ENCODE results near the gene STX7.

The STX7 gene

DNA sequence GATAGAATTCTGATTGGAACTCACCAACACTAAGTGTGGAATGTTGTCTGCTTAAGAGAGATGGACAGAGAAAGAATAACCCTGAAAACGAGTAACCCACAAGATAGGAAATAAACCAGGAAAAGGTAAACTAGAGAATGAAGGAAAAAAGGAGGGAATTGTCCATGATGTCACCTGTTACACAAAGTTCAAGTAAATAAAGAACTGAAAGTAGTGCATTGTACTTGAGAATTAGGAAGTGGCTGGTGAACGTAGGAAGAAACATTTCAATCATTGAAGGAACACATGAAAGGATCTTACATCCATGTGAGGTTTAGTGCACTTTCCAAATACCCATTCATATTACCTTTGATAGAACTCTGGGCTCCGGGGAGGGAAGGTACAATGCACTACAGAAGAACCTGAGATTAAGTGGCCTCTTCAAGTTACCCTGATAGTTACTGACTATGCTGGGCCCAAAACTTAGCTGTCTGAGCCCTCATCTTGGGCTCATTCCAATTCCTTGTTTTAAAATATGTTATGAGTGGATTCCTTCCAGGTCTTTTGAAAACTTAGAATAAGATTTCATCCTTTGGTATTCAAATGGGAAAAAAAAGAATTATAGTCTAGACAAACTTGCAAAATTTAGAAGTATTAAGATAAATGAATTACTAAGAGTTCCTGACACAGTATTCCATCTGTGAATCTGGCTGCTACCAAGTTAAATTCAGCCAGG, 1.1 kb upstream of the STX7 start:
- WGBS, 2 donors (ENCODE audit: extremely low coverage in 2 of 2, insufficient read length in 2 of 2, insufficient replicate concordance in 1 of 2) = no CpG with 5 or more reads among the region's 3 CpGs
- Histone ChIP-seq H3K4me1 (ENCODE audit: control insufficient read depth in 2 of 2, insufficient read depth in 1 of 2, low read depth in 1 of 2, low read length in 2 of 2) (peaks cover 1 to 4% of the 10 kb centered on the region in 2 donors), H4K8ac (ENCODE audit: low read depth, low read length) (no peak overlapping the region), H3K23ac (ENCODE audit: low read depth, low read length, poor library complexity) (no peak overlapping the region), H3K4me3 (ENCODE audit: low read length in 2 of 2) (no peak overlapping the region), H3K9me3 (replicated peaks in 1 of 2; ENCODE audit: control insufficient read depth in 2 of 2, insufficient read depth in 1 of 2, low read depth in 1 of 2, low read length in 2 of 2) (no peaks in the 10 kb centered on the region), H3K9ac (ENCODE audit: low read depth, low read length, poor library complexity) (no peak overlapping the region), H3K14ac (ENCODE audit: low read length) (no peak overlapping the region), H3K27me3 (ENCODE audit: control insufficient read depth in 3 of 3, insufficient read depth in 3 of 3, low read depth in 1 of 3, low read length in 3 of 3) (peaks cover 0 to 37% (median 0%) of the 10 kb centered on the region in 3 experiments), H2BK12ac (ENCODE audit: low read length) (no peak overlapping the region), H3K36me3 (replicated peaks in 1 of 2; ENCODE audit: control insufficient read depth in 2 of 2, insufficient read depth in 2 of 2, low read length in 2 of 2) (no peaks in the 10 kb centered on the region), H3K18ac (ENCODE audit: low read length) (no peak overlapping the region), H3K27ac (replicated peaks; ENCODE audit: low read length) (no peak overlapping the region), H2BK120ac (ENCODE audit: low read depth, low read length) (no peak overlapping the region), H4K91ac (ENCODE audit: low read depth, low read length, poor library complexity) (no peak overlapping the region), H2BK5ac (ENCODE audit: low read length) (no peak overlapping the region), H2BK15ac (ENCODE audit: low read length) (no peak overlapping the region), H3K4ac (ENCODE audit: low read length) (no peak overlapping the region), H2AFZ (ENCODE audit: low read length) (no peak overlapping the region), H2AK5ac (ENCODE audit: low read depth, low read length) (no peak overlapping the region), H3K4me2 (ENCODE audit: insufficient read depth, low read length, poor library complexity, severe bottlenecking) (no peak overlapping the region), H3K79me1 (ENCODE audit: low read depth, low read length) (no peaks in the 10 kb centered on the region)
- no peak for DNase-seq (ENCODE audit: low spot score)

DNA sequence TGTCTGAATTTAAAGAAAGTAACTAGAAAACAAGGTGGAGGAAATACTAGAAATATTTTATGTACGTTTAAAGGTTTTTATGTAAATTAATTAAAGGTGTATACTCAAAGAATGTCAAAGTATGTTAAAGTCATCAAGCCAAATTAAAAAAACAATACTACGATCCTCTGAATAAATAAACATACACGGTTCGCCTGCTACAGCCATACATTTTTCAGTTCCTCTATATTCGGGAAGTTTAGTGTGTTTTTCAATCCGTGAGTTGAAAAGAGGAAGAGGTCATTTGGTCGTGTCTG, 626 bp downstream of the STX7 start:
- H3K4ac ChIP-seq (ENCODE audit: low read length) = no peak overlapping the region
- no peak overlapping the region for H4K91ac ChIP-seq (ENCODE audit: low read depth, low read length, poor library complexity)
- peak overlapping the region; percentile 77 to 97 for H3K4me3 ChIP-seq (ENCODE audit: low read length in 2 of 2)
- H3K27me3 ChIP-seq (ENCODE audit: control insufficient read depth in 3 of 3, insufficient read depth in 3 of 3, low read depth in 1 of 3, low read length in 3 of 3) = peaks cover 0 to 31% (median 0%) of the 10 kb centered on the region in 3 experiments
- no peak overlapping the region for H3K27ac ChIP-seq (replicated peaks; ENCODE audit: low read length)
- peak overlapping the region; percentile 91 for H3K18ac ChIP-seq (ENCODE audit: low read length)
- DNase-seq (ENCODE audit: low spot score) = no peak
- no peak overlapping the region for H3K14ac ChIP-seq (ENCODE audit: low read length)
- H2BK15ac ChIP-seq (ENCODE audit: low read length) = no peak overlapping the region
- H4K8ac ChIP-seq (ENCODE audit: low read depth, low read length) = no peak overlapping the region
- H3K36me3 ChIP-seq (replicated peaks in 1 of 2; ENCODE audit: control insufficient read depth in 2 of 2, insufficient read depth in 2 of 2, low read length in 2 of 2) = peaks cover 0 to 3% of the 10 kb centered on the region in 2 donors
- H3K4me1 ChIP-seq (ENCODE audit: control insufficient read depth in 2 of 2, insufficient read depth in 1 of 2, low read depth in 1 of 2, low read length in 2 of 2) = peaks cover 1 to 4% of the 10 kb centered on the region in 2 donors
- peak overlapping the region; percentile 56 for H3K4me2 ChIP-seq (ENCODE audit: insufficient read depth, low read length, poor library complexity, severe bottlenecking)
- H2AK5ac ChIP-seq (ENCODE audit: low read depth, low read length) = no peak overlapping the region
- peak overlapping the region; percentile 99 for H2AFZ ChIP-seq (ENCODE audit: low read length)
- no peak overlapping the region for H3K23ac ChIP-seq (ENCODE audit: low read depth, low read length, poor library complexity)
- no peaks in the 10 kb centered on the region for H3K9me3 ChIP-seq (replicated peaks in 1 of 2; ENCODE audit: control insufficient read depth in 2 of 2, insufficient read depth in 1 of 2, low read depth in 1 of 2, low read length in 2 of 2)
- no peak overlapping the region for H2BK5ac ChIP-seq (ENCODE audit: low read length)
- no peak overlapping the region for H2BK120ac ChIP-seq (ENCODE audit: low read depth, low read length)
- H3K9ac ChIP-seq (ENCODE audit: low read depth, low read length, poor library complexity) = peak overlapping the region; percentile 85
- no CpG with 5 or more reads among the region's 7 CpGs for WGBS, 2 donors (ENCODE audit: extremely low coverage in 2 of 2, insufficient read length in 2 of 2, insufficient replicate concordance in 1 of 2)
- H2BK12ac ChIP-seq (ENCODE audit: low read length) = no peak overlapping the region
- H3K79me1 ChIP-seq (ENCODE audit: low read depth, low read length) = no peaks in the 10 kb centered on the region

DNA sequence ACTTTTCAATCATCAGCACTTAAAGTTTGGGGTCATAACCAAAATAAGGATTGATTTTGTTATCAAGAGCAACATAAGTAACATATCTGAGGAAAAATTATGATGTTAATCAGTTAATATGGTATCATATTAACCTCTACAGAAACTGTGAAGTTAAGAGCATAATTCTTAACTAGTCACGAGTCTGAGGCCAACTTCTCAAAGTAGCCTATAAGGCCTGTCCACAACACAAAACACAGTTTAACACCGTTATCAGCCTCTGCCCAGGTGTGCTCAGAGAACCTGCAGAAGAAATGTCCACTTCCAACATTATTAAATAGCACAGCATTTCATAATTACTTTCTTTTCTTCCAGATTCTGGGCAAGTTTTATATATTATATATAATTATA, 1.1 kb downstream of the STX7 start:
- peaks cover 0 to 30% (median 0%) of the 10 kb centered on the region in 3 experiments for H3K27me3 ChIP-seq (ENCODE audit: control insufficient read depth in 3 of 3, insufficient read depth in 3 of 3, low read depth in 1 of 3, low read length in 3 of 3)
- H2BK15ac ChIP-seq (ENCODE audit: low read length) = no peak overlapping the region
- H3K27ac ChIP-seq (replicated peaks; ENCODE audit: low read length) = no peak overlapping the region
- H2BK5ac ChIP-seq (ENCODE audit: low read length) = no peak overlapping the region
- no peak overlapping the region for H3K14ac ChIP-seq (ENCODE audit: low read length)
- H3K36me3 ChIP-seq (replicated peaks in 1 of 2; ENCODE audit: control insufficient read depth in 2 of 2, insufficient read depth in 2 of 2, low read length in 2 of 2) = peaks cover 0 to 3% of the 10 kb centered on the region in 2 donors
- H2AFZ ChIP-seq (ENCODE audit: low read length) = no peak overlapping the region
- no peak overlapping the region for H2BK120ac ChIP-seq (ENCODE audit: low read depth, low read length)
- no peak overlapping the region for H3K4ac ChIP-seq (ENCODE audit: low read length)
- DNase-seq (ENCODE audit: low spot score) = no peak
- H3K9me3 ChIP-seq (replicated peaks in 1 of 2; ENCODE audit: control insufficient read depth in 2 of 2, insufficient read depth in 1 of 2, low read depth in 1 of 2, low read length in 2 of 2) = no peaks in the 10 kb centered on the region
- no peak overlapping the region for H4K8ac ChIP-seq (ENCODE audit: low read depth, low read length)
- H3K9ac ChIP-seq (ENCODE audit: low read depth, low read length, poor library complexity) = no peak overlapping the region
- H3K18ac ChIP-seq (ENCODE audit: low read length) = no peak overlapping the region
- no peak overlapping the region for H4K91ac ChIP-seq (ENCODE audit: low read depth, low read length, poor library complexity)
- no peak overlapping the region for H3K23ac ChIP-seq (ENCODE audit: low read depth, low read length, poor library complexity)
- H2AK5ac ChIP-seq (ENCODE audit: low read depth, low read length) = no peak overlapping the region
- no peaks in the 10 kb centered on the region for H3K79me1 ChIP-seq (ENCODE audit: low read depth, low read length)
- H2BK12ac ChIP-seq (ENCODE audit: low read length) = no peak overlapping the region
- H3K4me3 ChIP-seq (ENCODE audit: low read length in 2 of 2) = peak overlapping the region in 1 of 2 donors; percentile 77
- WGBS, 2 donors (ENCODE audit: extremely low coverage in 2 of 2, insufficient read length in 2 of 2, insufficient replicate concordance in 1 of 2) = no CpG with 5 or more reads among the region's 2 CpGs
- no peak overlapping the region for H3K4me2 ChIP-seq (ENCODE audit: insufficient read depth, low read length, poor library complexity, severe bottlenecking)
- H3K4me1 ChIP-seq (ENCODE audit: control insufficient read depth in 2 of 2, insufficient read depth in 1 of 2, low read depth in 1 of 2, low read length in 2 of 2) = peaks cover 1 to 4% of the 10 kb centered on the region in 2 donors

DNA sequence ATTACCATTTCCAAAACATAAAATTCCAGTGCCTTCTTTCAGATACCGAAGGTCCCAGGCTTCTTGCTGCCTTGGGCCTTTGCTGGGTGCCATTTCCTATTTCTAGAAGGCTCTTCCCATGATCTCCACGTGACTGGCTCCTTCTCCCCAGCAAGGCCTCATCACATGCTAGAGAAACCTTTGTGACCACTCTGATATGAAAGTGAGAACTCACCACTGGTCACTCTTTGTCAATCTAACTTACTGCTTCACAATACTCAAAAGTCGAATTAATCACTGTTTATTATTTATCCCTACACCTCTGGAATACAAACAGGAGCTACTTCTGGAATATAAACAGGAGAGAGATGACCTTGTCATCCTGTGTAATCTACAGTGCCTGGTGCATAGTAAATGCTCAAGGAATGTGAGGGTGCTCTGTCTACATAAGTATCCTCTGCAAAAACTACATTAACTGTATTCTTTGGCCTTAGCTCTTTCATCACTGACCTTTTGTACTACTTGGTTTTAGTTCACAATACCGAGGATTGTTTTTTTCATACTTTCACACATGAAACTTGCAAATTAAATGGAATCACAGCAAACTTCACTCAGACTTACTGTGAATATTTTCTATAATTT, 1.6 kb downstream of the STX7 start:
- Histone ChIP-seq H3K14ac (ENCODE audit: low read length) (no peak overlapping the region), H3K9ac (ENCODE audit: low read depth, low read length, poor library complexity) (no peak overlapping the region), H2AK5ac (ENCODE audit: low read depth, low read length) (no peak overlapping the region), H2BK15ac (ENCODE audit: low read length) (no peak overlapping the region), H3K27me3 (ENCODE audit: control insufficient read depth in 3 of 3, insufficient read depth in 3 of 3, low read depth in 1 of 3, low read length in 3 of 3) (peaks cover 0 to 26% (median 0%) of the 10 kb centered on the region in 3 experiments), H2AFZ (ENCODE audit: low read length) (no peak overlapping the region), H2BK12ac (ENCODE audit: low read length) (no peak overlapping the region), H3K4me2 (ENCODE audit: insufficient read depth, low read length, poor library complexity, severe bottlenecking) (no peak overlapping the region), H3K4me1 (ENCODE audit: control insufficient read depth in 2 of 2, insufficient read depth in 1 of 2, low read depth in 1 of 2, low read length in 2 of 2) (peaks cover 1 to 4% of the 10 kb centered on the region in 2 donors), H3K27ac (replicated peaks; ENCODE audit: low read length) (no peak overlapping the region), H3K23ac (ENCODE audit: low read depth, low read length, poor library complexity) (no peak overlapping the region), H3K18ac (ENCODE audit: low read length) (no peak overlapping the region), H2BK120ac (ENCODE audit: low read depth, low read length) (no peak overlapping the region), H3K79me1 (ENCODE audit: low read depth, low read length) (no peaks in the 10 kb centered on the region), H2BK5ac (ENCODE audit: low read length) (no peak overlapping the region), H3K4me3 (ENCODE audit: low read length in 2 of 2) (no peak overlapping the region), H3K4ac (ENCODE audit: low read length) (no peak overlapping the region), H4K8ac (ENCODE audit: low read depth, low read length) (no peak overlapping the region), H3K9me3 (replicated peaks in 1 of 2; ENCODE audit: control insufficient read depth in 2 of 2, insufficient read depth in 1 of 2, low read depth in 1 of 2, low read length in 2 of 2) (no peaks in the 10 kb centered on the region), H4K91ac (ENCODE audit: low read depth, low read length, poor library complexity) (no peak overlapping the region), H3K36me3 (replicated peaks in 1 of 2; ENCODE audit: control insufficient read depth in 2 of 2, insufficient read depth in 2 of 2, low read length in 2 of 2) (peaks cover 0 to 3% of the 10 kb centered on the region in 2 donors)
- WGBS, 2 donors (ENCODE audit: extremely low coverage in 2 of 2, insufficient read length in 2 of 2, insufficient replicate concordance in 1 of 2) = no CpG with 5 or more reads among the region's 4 CpGs
- no peak for DNase-seq (ENCODE audit: low spot score)
